WERI-Rb-1 (cell line): ENCODE measurements around the gene DAB2IP.

Experiments used
- DNase-seq: peaks from one replicate; pipeline ENCODE4 v3.0.0-alpha.2; 2020
- H3K27ac ChIP-seq: fragments of 250-450 bp; sonication (Bioruptor Pico); 2 replicates; pipeline ENCODE4 v1.5.1; 2020; ENCODE audit warnings: mild to moderate bottlenecking, moderate library complexity
- H3K27me3 ChIP-seq: fragments of 250-450 bp; sonication (Bioruptor Pico); 2 replicates; pipeline ENCODE4 v1.5.1; 2021; ENCODE audit warnings: mild to moderate bottlenecking, low read depth, moderate library complexity; ENCODE audit not compliant: insufficient read depth, severe bottlenecking
- H3K36me3 ChIP-seq: fragments of 250-450 bp; sonication (Bioruptor Pico); 2 replicates; pipeline ENCODE4 v1.5.1; 2020; ENCODE audit warnings: mild to moderate bottlenecking, moderate library complexity
- H3K4me3 ChIP-seq: 2 replicates; pipeline ENCODE4 v1.5.1; 2011; ENCODE audit warnings: low read depth, mild to moderate bottlenecking, control low read depth, low read length
- H3K9me3 ChIP-seq: fragments of 250-450 bp; sonication (Bioruptor Pico); 2 replicates; pipeline ENCODE4 v1.5.1; 2021; ENCODE audit warnings: mild to moderate bottlenecking, moderate library complexity; ENCODE audit not compliant: severe bottlenecking
- TF ChIP-seq, protein P1 (sequence below): IDR thresholded peaks from 2 replicates; pipeline ENCODE4 v1.5.1; 2011; ENCODE audit warnings: low read depth, mild to moderate bottlenecking, control low read depth, inconsistent platforms, low read length

DAB2IP gene

GRCh38 chr9:121815084-121815483 is 163.7 kb downstream of the DAB2IP start:
- Histone ChIP-seq H3K27me3 (no peaks in the 10 kb centered on the region), H3K36me3 (no peaks in the 10 kb centered on the region), H3K27ac (no peak overlapping the region), H3K4me3 (no peak overlapping the region), H3K9me3 (no peaks in the 10 kb centered on the region)
- TF ChIP-seq, protein P1, sequence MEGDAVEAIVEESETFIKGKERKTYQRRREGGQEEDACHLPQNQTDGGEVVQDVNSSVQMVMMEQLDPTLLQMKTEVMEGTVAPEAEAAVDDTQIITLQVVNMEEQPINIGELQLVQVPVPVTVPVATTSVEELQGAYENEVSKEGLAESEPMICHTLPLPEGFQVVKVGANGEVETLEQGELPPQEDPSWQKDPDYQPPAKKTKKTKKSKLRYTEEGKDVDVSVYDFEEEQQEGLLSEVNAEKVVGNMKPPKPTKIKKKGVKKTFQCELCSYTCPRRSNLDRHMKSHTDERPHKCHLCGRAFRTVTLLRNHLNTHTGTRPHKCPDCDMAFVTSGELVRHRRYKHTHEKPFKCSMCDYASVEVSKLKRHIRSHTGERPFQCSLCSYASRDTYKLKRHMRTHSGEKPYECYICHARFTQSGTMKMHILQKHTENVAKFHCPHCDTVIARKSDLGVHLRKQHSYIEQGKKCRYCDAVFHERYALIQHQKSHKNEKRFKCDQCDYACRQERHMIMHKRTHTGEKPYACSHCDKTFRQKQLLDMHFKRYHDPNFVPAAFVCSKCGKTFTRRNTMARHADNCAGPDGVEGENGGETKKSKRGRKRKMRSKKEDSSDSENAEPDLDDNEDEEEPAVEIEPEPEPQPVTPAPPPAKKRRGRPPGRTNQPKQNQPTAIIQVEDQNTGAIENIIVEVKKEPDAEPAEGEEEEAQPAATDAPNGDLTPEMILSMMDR = no peak
- DNase-seq = no peak

DNA sequence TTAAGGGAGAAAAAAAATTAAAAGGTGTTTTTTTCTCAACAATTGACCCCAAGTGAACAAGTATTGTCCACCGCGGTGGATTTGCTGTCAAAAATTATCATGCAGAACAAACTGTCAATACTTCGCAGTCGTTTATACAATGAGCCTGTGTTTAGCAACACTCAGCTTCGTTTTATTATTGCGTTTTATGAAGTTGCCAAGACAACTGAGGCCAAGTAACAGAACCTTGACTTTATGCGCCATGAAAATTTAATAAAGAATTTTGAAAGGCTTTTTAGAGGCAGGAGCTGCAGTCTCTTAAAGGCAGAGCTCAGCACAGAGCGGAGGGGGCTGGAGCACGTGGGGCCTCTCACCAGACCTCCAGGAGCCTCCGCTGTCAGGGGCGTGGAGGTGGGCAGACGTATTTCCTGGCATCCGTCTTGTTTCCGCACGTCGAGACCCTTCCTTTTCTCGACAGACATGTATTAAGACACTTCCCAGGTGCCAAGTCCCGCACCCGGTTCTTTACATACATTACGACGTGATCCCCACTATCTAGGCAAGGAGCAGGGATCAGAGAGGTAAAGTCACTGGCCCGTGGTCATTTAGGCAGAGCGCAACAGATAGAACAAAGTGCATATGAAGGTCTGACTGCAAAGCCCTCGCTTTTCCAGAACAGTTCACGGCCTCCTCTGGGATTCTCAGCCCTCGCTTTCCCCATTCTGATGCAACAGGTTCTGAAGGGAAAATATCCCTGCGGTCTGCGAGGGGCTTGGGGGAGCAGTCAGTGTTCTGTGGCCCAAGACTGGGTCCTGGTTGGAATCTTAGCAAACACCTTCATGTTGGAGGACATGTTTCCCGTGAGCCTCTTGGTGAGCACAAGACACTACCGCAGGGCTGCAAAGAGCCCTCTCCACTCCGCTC is 164.4 kb downstream of the DAB2IP start:
- Histone ChIP-seq H3K36me3 (no peaks in the 10 kb centered on the region), H3K4me3 (no peak overlapping the region), H3K27me3 (no peaks in the 10 kb centered on the region), H3K9me3 (no peaks in the 10 kb centered on the region), H3K27ac (no peak overlapping the region)
- no peak for DNase-seq
- TF ChIP-seq, protein P1 = no peak

DNA sequence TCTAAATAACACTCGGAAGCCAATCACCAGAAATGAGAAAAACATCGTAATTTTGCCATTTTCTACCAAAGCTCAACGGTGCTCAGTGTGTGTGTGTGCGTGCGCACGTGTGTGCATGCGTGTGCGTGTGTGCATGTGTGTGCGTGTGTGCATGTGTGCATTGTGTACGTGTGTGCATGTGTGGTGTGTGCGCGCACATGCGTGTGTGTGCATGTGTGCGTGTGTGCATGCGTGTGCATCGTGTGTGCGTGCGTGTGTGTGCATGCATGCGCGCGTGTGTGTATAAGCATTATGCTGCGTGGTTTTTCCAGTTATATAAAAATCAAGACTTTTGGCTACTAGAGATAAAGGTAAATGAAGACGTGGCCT is 165.0 kb downstream of the DAB2IP start:
- H3K27me3 ChIP-seq = no peaks in the 10 kb centered on the region
- no peak overlapping the region for H3K27ac ChIP-seq
- H3K36me3 ChIP-seq = no peaks in the 10 kb centered on the region
- H3K9me3 ChIP-seq = no peaks in the 10 kb centered on the region
- H3K4me3 ChIP-seq = no peak overlapping the region
- TF ChIP-seq, protein P1 = no peak
- DNase-seq = no peak

DNA sequence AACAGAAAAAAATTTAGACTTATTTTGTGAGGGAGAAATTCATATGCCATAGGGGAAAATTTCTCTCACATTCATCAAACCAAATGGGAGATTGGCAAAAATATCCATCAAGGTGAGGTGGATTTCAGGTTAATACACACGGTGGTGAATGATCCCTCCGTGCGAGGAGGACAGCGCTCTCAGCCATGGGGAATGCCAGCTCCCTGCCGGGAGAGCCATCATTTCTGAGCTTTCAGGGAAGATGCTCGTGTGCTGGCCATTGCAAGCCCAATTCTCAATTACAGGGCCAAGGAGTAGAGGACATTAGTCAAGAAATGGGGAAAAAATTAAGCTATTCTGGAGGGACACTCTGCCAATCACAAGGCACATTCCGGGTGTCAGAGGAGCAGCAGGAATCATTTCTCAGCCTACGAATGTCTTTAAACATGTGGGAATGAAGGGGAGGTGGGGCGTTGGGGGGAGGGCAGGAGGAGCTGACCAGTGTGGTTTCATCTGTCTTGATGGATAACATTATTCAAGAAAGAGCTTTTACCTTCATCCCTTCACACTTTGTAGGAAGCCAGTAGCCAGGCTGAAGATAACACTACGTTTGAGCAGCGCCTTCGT is 165.5 kb downstream of the DAB2IP start:
- no peak overlapping the region for H3K27ac ChIP-seq
- no peaks in the 10 kb centered on the region for H3K9me3 ChIP-seq
- TF ChIP-seq, protein P1 = no peak
- H3K36me3 ChIP-seq = no peaks in the 10 kb centered on the region
- no peak overlapping the region for H3K4me3 ChIP-seq
- no peak for DNase-seq
- H3K27me3 ChIP-seq = no peaks in the 10 kb centered on the region

DNA sequence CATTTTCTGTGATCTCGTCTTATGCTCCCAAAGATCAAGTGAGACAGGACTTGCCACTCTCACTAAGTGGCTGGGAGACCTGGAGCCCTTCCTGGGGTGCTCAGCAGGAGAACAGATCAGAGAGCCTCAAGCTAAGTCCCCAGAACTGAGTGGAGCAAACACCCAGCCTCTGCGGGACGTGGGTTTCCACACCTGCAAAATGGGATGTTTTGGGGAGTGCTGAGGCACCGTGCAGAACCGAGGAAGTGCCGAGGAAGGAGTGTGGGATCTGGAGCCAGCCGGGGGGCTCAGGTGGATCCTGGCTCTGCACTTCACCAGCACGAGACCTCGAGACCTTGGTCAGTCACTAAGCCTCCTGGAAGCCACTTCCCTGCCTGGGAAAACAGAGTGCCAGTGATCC is 166.0 kb downstream of the DAB2IP start:
- Histone ChIP-seq H3K27me3 (no peaks in the 10 kb centered on the region), H3K27ac (no peak overlapping the region), H3K9me3 (no peaks in the 10 kb centered on the region), H3K36me3 (no peaks in the 10 kb centered on the region), H3K4me3 (no peak overlapping the region)
- DNase-seq = no peak
- TF ChIP-seq, protein P1 = no peak
